SKM-1 (cell line): ENCODE results near the gene FAM3D.
"Not testable (repeated sequence)": the region's sequence is repeated elsewhere in the genome, so short reads cannot be mapped to it uniquely, and the experiment has no call there.

Experiments used
- DNase-seq: peaks from one replicate; lab custom pipeline; 2025; ENCODE audit not compliant: unreplicated experiment; lab: John Stamatoyannopoulos, UW

The FAM3D gene

DNA sequence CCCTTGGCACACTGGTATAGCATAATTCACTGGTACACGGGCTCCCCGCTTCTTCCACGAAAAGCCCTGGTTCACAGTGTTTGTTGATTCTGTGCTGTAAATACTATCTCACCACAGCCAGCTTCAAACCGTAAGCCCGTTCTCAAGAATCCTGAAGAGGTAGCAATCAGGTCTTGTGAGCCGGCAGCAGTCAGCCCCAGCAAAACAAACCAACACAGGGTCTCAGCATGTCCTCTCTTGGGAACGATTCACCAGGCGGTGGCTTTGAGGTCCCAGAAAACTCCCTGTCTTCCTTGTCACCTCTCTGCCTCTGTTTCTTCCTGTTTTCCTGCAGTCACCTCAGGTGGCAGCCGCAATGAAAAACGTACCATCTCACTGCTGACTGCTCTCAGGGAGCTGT, 19.1 kb upstream of the FAM3D start:
- no peak for DNase-seq

DNA sequence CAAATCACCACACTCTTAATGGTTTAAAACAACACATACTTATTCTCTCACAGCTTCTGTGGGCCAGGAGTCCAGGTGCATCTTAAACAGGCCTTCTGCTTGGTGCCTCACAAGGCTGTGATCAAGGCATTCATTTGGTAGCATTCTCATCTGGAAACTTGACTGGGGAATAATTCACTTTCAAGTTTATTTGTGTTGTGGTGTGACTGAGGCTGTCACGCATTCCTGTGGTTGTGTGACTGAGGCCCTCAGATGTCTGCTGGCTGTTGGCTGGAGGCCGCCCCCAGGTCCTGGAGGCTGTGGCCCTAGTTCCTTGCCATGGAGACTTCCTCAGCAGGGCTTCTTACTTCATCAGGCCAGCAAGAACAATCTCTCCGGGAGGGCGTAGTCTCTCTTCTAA, 16.9 kb upstream of the FAM3D start:
- no peak for DNase-seq

- no peak for DNase-seq
These were observed 16.5 kb upstream of the FAM3D start for GRCh38 chr3:58683001-58683458.

DNA sequence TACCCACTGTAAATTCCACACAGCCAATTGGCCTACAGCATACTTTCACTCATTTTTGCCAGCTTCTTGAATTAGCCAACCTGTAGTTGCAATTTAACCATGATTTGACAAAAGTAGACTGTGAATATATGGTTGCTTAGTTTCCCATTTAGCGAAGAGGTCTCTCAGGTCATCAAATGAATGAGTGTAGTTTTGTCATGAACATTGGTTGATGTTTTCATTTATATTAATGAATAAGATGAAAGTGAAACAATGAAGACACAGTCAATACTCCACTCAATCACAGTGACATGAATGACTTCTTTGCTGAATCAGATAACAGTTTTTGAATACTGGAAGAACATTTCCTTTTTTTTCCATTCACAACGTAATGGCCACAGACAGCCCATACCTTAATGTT, 15.3 kb upstream of the FAM3D start:
- no peak for DNase-seq

DNA sequence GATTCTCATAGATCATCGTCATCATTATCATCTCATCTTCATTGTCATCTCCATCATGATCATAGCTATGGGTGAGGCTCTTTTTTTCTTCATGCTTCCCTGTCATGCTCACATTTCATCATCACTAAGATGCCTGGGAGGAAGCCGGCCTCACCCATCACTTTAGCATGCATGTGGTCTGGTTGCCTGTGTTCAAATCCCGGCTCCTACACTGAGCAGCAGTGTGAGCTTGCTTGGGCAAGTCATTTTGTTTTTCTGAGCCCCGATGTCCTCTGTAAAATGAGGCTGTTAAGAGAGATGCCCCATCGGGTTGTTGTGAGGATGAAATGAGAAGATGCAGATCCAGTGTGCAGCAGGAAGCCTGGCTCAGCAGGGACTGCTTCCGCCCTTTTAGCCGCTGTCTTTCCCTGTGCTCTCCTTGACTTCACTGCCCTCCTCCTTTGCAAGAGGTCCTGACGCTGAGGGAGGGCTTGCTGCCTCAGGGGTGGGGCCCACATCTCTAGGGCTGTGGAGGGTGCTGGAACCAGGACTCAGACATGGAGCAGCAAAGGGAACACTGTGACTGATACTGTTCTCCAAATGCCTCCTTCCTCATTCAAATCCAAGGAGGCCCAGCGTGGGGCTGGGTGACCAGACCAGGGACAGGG, 14.4 kb upstream of the FAM3D start:
- no peak for DNase-seq

- no peak for DNase-seq
These were observed 13.5 kb upstream of the FAM3D start for GRCh38 chr3:58679974-58680666.

DNA sequence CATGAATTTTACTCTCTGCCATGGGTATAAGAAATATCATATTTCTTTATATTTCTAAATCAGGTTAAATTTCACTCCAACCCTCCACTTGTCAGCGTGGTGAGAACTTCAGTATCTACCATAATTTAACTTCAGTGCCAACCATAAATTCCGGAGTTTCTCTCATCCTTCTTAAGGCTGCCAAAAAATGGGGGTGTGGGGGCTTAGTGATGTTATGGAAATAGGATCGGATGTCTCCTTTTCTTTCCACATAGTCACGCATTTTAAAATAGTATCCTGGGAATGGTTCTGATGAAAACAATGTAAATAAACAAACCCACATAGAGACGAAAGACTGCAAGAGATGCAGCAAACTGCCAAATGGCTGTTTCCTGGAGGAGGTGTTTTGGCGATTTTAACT, 12.9 kb upstream of the FAM3D start:
- no peak for DNase-seq

- not testable (repeated sequence) for DNase-seq
These were observed 11.8 kb upstream of the FAM3D start for GRCh38 chr3:58678177-58678970.

GRCh38 chr3:58672880-58673279, 6.3 kb upstream of the FAM3D start:
- no peak for DNase-seq

GRCh38 chr3:58672451-58672850, 5.9 kb upstream of the FAM3D start:
- DNase-seq = no peak

- DNase-seq = no peak
These were observed 4.0 kb upstream of the FAM3D start for GRCh38 chr3:58670506-58671135.

- DNase-seq = no peak
These were observed 1.7 kb upstream of the FAM3D start for GRCh38 chr3:58668247-58668646.

GRCh38 chr3:58667704-58668103, 1.1 kb upstream of the FAM3D start:
- no peak for DNase-seq

DNA sequence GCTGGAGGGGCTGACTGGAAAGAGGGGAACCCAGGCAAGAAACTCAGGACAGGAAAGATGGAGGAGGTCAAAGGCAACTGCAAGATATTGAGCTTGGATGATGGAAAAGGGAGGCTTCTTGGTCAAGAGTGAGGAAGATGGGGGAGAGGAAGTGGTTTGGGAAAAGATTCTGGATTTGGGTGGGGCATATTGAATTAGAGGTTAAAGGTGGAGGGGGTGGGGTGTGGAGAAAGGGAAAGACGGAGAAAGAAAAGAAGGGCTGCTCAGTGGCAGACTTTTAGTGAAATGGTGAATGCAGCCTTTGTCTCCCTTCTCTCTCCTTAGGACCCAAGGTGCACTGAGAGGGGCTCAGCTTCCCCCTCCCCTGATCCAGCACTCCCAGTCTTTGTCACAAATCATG, 655 bp upstream of the FAM3D start:
- no peak for DNase-seq

- DNase-seq = no peak
These were observed 1.2 kb downstream of the FAM3D start for GRCh38 chr3:58665405-58665804.

- no peak for DNase-seq
These were observed 2.0 kb downstream of the FAM3D start for GRCh38 chr3:58664611-58665010.

DNA sequence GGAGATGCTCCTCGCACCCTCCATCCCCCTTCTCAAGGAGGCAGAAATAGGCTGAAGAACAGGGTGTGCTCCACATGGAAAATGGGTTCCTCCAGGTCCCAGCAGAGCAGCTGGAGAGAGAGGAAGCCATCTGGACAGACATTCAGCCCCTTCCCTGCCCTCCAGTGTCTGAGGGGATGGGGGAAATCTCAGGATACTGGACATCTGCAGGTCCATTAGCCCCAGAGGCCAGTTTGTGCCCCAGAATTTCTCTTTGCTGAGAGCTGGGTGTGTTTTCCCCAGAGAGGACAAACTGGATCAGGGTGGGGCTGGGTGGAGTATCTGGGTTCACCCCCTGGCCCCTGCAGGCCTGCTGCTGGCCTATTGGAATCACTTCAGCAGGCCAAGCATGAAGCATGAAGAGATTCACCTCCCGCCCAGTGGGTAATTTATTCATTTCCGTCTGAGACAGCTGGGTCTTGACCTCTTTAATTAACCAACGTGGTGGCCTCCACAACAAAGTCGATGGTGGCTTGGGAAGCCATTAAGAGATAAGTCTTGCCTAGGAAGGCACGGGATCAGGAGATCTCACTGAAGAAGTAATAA, 4.6 kb downstream of the FAM3D start:
- no peak for DNase-seq

- DNase-seq = no peak
These were observed 5.6 kb downstream of the FAM3D start for GRCh38 chr3:58660998-58661397.

DNA sequence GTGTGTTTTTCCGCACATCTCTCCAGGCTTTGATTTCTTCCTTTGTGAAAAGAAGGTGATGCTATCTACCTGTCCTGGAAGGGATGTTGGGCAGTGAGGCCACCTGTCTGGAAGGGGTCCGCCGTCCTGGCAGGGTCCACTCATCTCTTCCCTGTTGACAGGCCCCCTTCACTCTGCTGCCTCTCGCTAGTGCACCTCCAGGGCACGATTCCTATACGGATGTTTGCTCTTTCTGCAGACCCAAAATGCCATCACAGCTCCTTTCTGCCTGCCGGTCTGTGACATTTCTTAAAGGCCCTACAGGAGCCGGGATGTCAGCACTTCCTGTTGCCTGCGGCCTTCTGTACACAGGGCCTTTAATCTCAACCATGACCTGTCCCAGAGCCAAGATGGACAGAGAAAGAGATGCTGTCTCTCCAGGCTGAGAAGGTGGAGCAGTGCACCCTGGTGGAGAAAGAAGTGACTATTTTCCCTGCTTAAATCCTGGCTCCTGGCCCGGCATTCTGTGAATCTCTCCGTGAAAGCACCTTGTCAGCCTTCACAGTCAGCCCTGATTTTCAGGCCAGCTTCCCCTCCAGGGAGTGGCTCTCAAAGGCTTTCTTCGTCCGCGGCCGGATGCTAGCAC, 7.4 kb downstream of the FAM3D start:
- DNase-seq = no peak

DNA sequence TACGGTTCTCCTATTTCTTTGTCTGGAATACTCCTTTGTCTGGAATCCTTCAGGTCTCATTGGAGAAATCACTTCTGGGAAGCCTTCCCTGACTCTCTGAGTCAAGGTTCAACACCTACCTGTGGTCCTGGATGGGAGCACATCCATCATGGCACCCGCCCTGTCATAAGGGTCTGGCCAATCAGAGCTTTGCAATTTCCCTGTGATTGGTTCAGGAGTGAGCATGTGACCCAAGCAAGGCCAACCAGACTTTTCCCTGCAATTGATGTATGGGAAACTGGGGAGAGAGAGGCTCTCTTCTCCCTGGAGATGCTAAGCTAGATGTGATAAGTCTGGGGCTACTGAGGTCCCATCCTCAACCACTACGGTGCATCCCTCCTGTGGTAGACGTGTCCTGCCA, 8.1 kb downstream of the FAM3D start:
- DNase-seq = no peak
